Measurements from ENCODE around the gene IBSP.

DNA sequence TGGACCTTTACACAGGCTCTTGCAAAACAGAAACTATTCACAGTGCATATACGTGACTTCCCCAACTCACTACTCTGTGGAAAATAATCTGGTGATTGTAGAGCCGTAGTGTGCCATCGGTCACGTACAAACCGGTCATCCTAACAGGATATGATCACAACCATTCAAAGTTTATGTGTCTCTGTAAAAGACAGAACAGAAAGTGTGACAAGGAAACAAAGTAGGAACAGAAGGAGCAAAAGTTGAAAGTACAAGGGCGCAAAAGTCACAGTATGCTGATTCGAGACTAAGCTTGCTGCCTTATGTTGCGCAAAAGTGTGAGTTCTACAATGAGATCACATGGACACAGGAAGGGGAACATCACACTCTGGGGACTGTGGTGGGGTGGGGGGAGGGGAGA, 52.0 kb downstream of the IBSP start:
- TF ChIP-seq, protein P1, sequence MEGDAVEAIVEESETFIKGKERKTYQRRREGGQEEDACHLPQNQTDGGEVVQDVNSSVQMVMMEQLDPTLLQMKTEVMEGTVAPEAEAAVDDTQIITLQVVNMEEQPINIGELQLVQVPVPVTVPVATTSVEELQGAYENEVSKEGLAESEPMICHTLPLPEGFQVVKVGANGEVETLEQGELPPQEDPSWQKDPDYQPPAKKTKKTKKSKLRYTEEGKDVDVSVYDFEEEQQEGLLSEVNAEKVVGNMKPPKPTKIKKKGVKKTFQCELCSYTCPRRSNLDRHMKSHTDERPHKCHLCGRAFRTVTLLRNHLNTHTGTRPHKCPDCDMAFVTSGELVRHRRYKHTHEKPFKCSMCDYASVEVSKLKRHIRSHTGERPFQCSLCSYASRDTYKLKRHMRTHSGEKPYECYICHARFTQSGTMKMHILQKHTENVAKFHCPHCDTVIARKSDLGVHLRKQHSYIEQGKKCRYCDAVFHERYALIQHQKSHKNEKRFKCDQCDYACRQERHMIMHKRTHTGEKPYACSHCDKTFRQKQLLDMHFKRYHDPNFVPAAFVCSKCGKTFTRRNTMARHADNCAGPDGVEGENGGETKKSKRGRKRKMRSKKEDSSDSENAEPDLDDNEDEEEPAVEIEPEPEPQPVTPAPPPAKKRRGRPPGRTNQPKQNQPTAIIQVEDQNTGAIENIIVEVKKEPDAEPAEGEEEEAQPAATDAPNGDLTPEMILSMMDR (IDR thresholded peaks at IDR 0.05; ENCODE audit: low read length) = no peak
- TF ChIP-seq EZH2phosphoT487 (IDR thresholded peaks at IDR 0.05; ENCODE audit: low read length) = no peak
- no peak for TF ChIP-seq EZH2 (optimal IDR thresholded peaks at IDR 0.05; ENCODE audit: low read depth, low read length)
